ENCODE results near the gene KIF3A. TPM values are rescaled to one million over a fixed set of nuclear protein-coding genes. Genes with fewer than 3 reads are reported as not detected.

The KIF3A gene
- total and polyA plus RNA-seq, 4 donors, result 0.58 to 1.2 (median 0.86) TPM

GRCh38 chr5:132684922-132685720, 52.2 kb downstream of the KIF3A start:
- TF ChIP-seq, protein P1, sequence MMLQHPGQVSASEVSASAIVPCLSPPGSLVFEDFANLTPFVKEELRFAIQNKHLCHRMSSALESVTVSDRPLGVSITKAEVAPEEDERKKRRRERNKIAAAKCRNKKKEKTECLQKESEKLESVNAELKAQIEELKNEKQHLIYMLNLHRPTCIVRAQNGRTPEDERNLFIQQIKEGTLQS (IDR thresholded peaks at IDR 0.05), result no peak
- H3K36me3 ChIP-seq (ENCODE audit: control insufficient read depth in 4 of 4, insufficient read depth in 3 of 4, low read depth in 1 of 4, low read length in 3 of 4), result no peaks in the 10 kb centered on the region
- no peak overlapping the region for H3K4me3 ChIP-seq (ENCODE audit: low read depth in 1 of 3, low read length in 3 of 3)
- no peaks in the 10 kb centered on the region for H3K9me3 ChIP-seq (ENCODE audit: control insufficient read depth in 4 of 4, low read length in 3 of 4)
- H3K4me1 ChIP-seq (ENCODE audit: control insufficient read depth in 4 of 4, insufficient read depth in 4 of 4, low read length in 3 of 4), result no peaks in the 10 kb centered on the region
- DNase-seq (ENCODE audit: low spot score), result no peak
- no peak overlapping the region for H3K27ac ChIP-seq (ENCODE audit: low read depth in 1 of 2, low read length in 2 of 2)
- WGBS, result 92% methylated on average over 12 of the region's 12 CpGs
- no peaks in the 10 kb centered on the region for H3K27me3 ChIP-seq (ENCODE audit: control insufficient read depth in 4 of 4, insufficient read depth in 4 of 4, low read length in 3 of 4)
- H3K9ac ChIP-seq (ENCODE audit: low read depth in 1 of 2, low read length in 2 of 2), result no peak overlapping the region

DNA sequence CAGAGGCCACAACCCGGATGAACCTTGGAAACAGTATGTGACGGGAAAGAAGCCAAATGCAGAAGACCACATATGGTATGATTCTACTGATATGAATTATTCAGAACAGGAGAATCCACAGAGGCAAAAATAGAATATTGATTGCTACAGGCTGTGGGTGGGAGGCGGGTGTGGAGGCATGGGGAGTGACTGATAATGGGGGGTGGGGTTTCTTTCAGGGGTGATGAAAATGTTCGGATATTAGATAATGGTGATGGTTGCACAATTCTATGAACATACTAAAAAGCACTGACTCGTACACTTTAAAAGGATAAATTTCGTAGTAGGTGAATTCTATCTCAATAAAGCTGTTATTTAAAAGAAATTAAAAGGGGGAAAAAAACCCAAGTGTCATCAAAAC, 52.9 kb downstream of the KIF3A start:
- WGBS, result 85% methylated on average over 6 of the region's 6 CpGs
- no peaks in the 10 kb centered on the region for H3K9me3 ChIP-seq (ENCODE audit: control insufficient read depth in 4 of 4, low read length in 3 of 4)
- no peak for TF ChIP-seq FOXA1 (IDR thresholded peaks at IDR 0.05)
- TF ChIP-seq YY1 (IDR thresholded peaks at IDR 0.05), result no peak
- no peak for TF ChIP-seq RXRA (IDR thresholded peaks at IDR 0.05)
- TF ChIP-seq FOXA2 (IDR thresholded peaks at IDR 0.05), result no peak
- TF ChIP-seq SP1 (IDR thresholded peaks at IDR 0.05), result no peak
- no peak for TF ChIP-seq NR2F2 (IDR thresholded peaks at IDR 0.05)
- TF ChIP-seq JUND (IDR thresholded peaks at IDR 0.05), result no peak
- TF ChIP-seq HNF4A (conservative IDR thresholded peaks at IDR 0.05), result no peak
- TF ChIP-seq GABPA (IDR thresholded peaks at IDR 0.05 in 1 of 2, conservative IDR thresholded peaks at IDR 0.05 in 1 of 2), result no peak
- TF ChIP-seq, protein P2, sequence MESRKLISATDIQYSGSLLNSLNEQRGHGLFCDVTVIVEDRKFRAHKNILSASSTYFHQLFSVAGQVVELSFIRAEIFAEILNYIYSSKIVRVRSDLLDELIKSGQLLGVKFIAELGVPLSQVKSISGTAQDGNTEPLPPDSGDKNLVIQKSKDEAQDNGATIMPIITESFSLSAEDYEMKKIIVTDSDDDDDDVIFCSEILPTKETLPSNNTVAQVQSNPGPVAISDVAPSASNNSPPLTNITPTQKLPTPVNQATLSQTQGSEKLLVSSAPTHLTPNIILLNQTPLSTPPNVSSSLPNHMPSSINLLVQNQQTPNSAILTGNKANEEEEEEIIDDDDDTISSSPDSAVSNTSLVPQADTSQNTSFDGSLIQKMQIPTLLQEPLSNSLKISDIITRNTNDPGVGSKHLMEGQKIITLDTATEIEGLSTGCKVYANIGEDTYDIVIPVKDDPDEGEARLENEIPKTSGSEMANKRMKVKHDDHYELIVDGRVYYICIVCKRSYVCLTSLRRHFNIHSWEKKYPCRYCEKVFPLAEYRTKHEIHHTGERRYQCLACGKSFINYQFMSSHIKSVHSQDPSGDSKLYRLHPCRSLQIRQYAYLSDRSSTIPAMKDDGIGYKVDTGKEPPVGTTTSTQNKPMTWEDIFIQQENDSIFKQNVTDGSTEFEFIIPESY (IDR thresholded peaks at IDR 0.05), result no peak
- no peak for TF ChIP-seq MAX (IDR thresholded peaks at IDR 0.05)
- H3K36me3 ChIP-seq (ENCODE audit: control insufficient read depth in 4 of 4, insufficient read depth in 3 of 4, low read depth in 1 of 4, low read length in 3 of 4), result no peaks in the 10 kb centered on the region
- no peak for DNase-seq (ENCODE audit: low spot score)
- no peak overlapping the region for H3K4me3 ChIP-seq (ENCODE audit: low read depth in 1 of 3, low read length in 3 of 3)
- no peaks in the 10 kb centered on the region for H3K27me3 ChIP-seq (ENCODE audit: control insufficient read depth in 4 of 4, insufficient read depth in 4 of 4, low read length in 3 of 4)
- H3K27ac ChIP-seq (ENCODE audit: low read depth in 1 of 2, low read length in 2 of 2), result no peak overlapping the region
- no peak overlapping the region for H3K9ac ChIP-seq (ENCODE audit: low read depth in 1 of 2, low read length in 2 of 2)
- no peaks in the 10 kb centered on the region for H3K4me1 ChIP-seq (ENCODE audit: control insufficient read depth in 4 of 4, insufficient read depth in 4 of 4, low read length in 3 of 4)

DNA sequence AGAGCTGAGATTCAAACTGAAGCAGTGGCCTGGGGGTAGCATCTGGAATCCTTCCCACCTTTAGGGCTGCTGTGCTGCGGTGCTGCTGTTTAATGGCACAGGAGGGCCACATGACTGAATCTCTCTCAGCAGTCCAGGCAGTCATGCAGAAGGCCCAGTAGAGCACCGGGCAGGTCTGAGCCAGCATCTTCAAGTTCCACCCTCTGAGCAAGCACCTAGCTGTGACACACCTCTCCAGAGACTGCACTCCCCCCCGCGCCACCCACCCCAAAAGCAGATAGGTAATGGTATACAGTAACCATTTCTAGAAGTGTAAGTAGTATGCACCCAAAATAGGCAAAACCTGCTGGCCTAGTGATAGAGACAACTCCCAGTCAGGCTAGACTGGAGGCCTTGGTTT, 55.4 kb downstream of the KIF3A start:
- WGBS, result 95% methylated on average over 4 of the region's 4 CpGs
- no peaks in the 10 kb centered on the region for H3K9me3 ChIP-seq (ENCODE audit: control insufficient read depth in 4 of 4, low read length in 3 of 4)
- TF ChIP-seq YY1 (IDR thresholded peaks at IDR 0.05) (no peak), RAD21 (IDR thresholded peaks at IDR 0.05) (no peak), REST (IDR thresholded peaks at IDR 0.05) (no peak), HNF4G (IDR thresholded peaks at IDR 0.05) (no peak), RXRA (IDR thresholded peaks at IDR 0.05) (no peak), TAF1 (conservative IDR thresholded peaks at IDR 0.05) (no peak), SP1 (IDR thresholded peaks at IDR 0.05) (no peak), JUND (IDR thresholded peaks at IDR 0.05) (no peak)
- TF ChIP-seq, protein P3, sequence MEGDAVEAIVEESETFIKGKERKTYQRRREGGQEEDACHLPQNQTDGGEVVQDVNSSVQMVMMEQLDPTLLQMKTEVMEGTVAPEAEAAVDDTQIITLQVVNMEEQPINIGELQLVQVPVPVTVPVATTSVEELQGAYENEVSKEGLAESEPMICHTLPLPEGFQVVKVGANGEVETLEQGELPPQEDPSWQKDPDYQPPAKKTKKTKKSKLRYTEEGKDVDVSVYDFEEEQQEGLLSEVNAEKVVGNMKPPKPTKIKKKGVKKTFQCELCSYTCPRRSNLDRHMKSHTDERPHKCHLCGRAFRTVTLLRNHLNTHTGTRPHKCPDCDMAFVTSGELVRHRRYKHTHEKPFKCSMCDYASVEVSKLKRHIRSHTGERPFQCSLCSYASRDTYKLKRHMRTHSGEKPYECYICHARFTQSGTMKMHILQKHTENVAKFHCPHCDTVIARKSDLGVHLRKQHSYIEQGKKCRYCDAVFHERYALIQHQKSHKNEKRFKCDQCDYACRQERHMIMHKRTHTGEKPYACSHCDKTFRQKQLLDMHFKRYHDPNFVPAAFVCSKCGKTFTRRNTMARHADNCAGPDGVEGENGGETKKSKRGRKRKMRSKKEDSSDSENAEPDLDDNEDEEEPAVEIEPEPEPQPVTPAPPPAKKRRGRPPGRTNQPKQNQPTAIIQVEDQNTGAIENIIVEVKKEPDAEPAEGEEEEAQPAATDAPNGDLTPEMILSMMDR (IDR thresholded peaks at IDR 0.05; ENCODE audit: low read depth, low read length, missing input control), result no peak
- TF ChIP-seq, protein P1 (IDR thresholded peaks at IDR 0.05), result no peak
- TF ChIP-seq, protein P2 (IDR thresholded peaks at IDR 0.05), result no peak

More for the DNA sequence above, 55.4 kb downstream of the KIF3A start:
- DNase-seq (ENCODE audit: low spot score), result no peak
- Histone ChIP-seq H3K36me3 (ENCODE audit: control insufficient read depth in 4 of 4, insufficient read depth in 3 of 4, low read depth in 1 of 4, low read length in 3 of 4) (no peaks in the 10 kb centered on the region), H3K27ac (ENCODE audit: low read depth in 1 of 2, low read length in 2 of 2) (no peak overlapping the region), H3K9ac (ENCODE audit: low read depth in 1 of 2, low read length in 2 of 2) (no peak overlapping the region), H3K4me3 (ENCODE audit: low read depth in 1 of 3, low read length in 3 of 3) (no peak overlapping the region), H3K4me1 (ENCODE audit: control insufficient read depth in 4 of 4, insufficient read depth in 4 of 4, low read length in 3 of 4) (no peaks in the 10 kb centered on the region), H3K27me3 (ENCODE audit: control insufficient read depth in 4 of 4, insufficient read depth in 4 of 4, low read length in 3 of 4) (no peaks in the 10 kb centered on the region)

Data from liver (tissue), 9 donors.